ENCODE measurements around the gene FAM120A.
"Not testable (repeated sequence)": the region's sequence is repeated elsewhere in the genome, so short reads cannot be mapped to it uniquely, and the experiment has no call there.

The FAM120A gene

GRCh38 chr9:93511228-93511627 lies 59.7 kb downstream of the FAM120A start:
- not testable (repeated sequence) for DNase-seq (ENCODE audit: low read depth)

DNA sequence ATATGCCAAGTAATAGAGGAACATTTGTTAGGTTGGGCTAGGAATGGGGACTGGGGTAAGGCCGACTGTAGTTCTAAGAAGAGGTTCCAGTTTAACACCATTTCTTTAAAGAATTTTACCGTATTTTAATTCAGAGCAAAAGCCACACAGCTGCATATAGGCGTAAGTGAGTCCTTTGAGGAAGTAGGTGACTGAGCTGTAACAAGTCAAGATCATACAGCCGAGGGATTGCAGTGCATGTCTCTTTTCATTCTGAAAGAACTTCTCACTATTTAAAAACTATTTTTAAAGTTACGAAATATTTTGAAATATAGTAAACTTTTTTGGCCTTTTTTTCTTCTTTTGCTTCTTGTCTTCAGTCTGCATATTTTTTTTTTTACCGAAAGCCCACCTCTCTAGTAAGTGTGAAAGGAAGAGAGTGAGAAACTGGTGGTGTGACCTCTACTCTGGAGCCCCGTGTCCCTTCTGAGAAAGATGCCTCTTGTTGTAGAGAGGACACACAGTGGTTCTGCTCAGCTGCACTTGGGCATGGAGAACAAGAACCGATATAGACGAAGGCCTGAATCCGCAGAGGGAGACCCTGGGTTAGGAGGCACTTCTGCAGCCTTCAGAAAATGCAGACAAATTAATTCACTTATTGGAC lies 60.8 kb downstream of the FAM120A start:
- not testable (repeated sequence) for DNase-seq (ENCODE audit: low read depth)

DNA sequence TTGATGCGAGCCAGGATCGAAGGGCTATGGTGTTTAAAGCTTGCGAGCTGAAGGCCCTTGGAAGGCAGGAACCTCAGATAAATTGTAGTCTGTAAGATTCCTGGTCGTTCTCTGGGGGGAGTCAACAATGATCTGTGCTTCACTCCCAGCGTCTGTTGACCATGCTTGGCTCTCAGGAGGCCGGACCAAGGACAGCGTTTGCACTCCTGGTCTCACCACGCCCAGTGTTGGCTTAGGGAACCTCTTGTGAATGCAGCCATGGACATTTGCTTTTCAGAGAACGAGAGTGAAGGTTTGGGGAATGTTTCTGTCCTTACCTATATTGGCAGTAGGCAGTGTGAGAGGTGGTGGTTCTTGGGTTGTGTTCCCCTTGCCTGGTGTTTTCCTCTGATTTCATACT lies 62.1 kb downstream of the FAM120A start:
- no peak for DNase-seq (ENCODE audit: low read depth)

DNA sequence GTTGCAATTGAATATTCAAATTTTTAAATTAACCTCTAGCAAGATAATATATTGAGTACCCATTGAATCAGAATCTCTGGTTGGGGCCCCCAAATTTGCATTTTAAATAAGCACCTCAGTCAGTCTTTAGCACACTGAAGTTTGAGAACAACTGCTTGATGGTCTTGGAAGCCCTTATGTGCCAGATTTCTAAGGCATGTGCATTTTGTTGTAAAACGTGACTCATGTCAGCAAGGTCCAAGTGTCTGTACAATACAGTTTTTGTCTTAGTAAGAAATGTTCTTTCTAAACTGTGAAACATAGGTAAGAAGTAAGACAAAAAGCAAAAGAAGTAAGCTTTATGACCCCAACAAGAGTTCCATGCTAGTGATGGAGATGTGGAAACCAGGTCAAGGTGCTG lies 65.8 kb downstream of the FAM120A start:
- no peak for DNase-seq (ENCODE audit: low read depth)

- no peak for DNase-seq (ENCODE audit: low read depth)
Observed at GRCh38 chr9:93520523-93520922, 69.0 kb downstream of the FAM120A start.

DNA sequence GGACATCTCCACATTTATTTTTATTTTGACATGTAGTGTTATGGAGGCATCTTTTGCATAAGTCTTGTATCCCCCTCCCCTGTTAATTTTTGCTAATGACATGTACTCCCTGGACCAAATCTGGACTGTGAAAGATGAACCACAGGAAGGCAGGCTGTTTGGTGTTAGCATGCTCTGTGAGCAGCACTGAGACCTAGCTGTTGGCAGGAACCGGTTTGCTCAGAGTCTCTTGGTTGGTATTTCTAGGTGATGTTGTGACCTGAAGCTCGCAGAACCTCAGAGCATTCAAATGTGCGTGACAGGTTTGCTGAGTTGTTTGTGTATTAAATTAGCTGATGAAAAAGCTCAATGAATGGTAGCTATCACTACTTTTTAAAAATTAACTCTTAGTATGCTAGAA lies 71.3 kb downstream of the FAM120A start:
- DNase-seq (ENCODE audit: low read depth), result no peak

DNA sequence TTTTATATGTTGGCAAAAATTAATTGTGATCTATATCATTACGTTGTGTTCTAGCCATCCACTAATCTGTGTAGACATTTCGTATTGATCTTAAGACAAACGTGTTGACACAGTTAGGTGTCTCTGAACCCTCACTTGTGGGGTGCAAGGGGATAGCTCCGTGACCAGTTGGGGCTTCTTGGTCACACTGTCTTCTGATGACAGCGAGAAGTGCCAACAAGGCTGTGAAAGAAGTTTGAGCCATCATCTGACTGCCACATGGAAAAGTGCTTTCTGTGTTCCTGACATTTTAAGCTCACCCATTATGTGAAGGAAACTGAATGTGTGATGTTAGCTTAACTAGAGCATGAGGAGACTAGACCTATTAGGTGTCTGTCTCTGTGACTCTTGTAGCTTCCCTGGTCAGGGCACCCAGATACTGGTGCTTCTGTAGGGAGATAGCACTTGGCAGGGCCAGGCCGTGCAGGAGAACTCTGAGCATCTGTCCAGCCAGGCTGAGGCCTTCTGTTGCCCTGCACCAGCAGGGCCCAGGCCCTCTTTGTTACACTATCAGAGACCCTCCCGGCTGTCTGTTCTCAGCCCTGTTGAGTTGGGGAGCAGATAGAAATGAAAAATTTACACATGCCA lies 72.1 kb downstream of the FAM120A start:
- no peak for DNase-seq (ENCODE audit: low read depth)

GRCh38 chr9:93525476-93525875 lies 74.0 kb downstream of the FAM120A start:
- no peak for DNase-seq (ENCODE audit: low read depth)

DNA sequence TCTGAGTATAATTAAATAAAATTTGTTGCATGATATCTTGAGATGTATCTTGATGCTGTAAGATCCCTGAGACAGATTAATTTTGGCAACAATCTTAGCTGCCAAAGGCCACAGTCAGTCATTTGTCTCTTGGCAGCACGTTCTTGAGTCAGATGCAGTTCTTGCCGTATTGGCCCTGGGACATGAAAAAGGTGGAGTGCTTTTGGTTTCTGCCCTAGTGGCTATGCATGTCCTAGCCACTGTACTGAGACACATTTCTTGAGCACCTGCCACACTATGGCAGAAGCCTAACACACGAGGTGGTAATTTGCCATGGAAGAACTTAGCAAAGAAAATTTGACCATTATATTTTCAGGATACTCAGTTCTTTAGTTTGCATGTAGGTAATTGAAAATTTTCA lies 79.9 kb downstream of the FAM120A start:
- no peak for DNase-seq (ENCODE audit: low read depth)

DNA sequence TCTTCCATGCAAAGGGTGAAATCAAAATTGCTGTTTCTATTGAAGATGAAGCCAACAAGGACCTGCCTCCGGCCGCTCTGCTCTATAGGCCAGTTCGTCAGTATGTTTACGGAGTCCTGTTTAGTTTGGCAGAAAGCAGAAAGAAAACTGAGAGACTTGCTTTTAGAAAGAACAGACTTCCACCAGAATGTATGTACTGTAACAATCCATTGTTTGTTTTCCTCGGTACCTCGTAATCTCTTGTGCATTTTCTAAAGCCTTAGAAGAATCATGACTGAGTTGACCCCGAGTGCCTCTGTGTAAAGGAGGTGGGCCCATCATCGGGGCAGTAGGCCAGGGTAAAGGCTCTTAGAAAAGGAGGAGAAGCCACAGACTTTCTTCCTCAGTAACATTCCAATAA lies 80.7 kb downstream of the FAM120A start:
- DNase-seq (ENCODE audit: low read depth), result no peak

- no peak for DNase-seq (ENCODE audit: low read depth)
Observed at GRCh38 chr9:93533863-93534262, 82.4 kb downstream of the FAM120A start.

GRCh38 chr9:93536167-93536566 lies 84.7 kb downstream of the FAM120A start:
- no peak for DNase-seq (ENCODE audit: low read depth)

DNA sequence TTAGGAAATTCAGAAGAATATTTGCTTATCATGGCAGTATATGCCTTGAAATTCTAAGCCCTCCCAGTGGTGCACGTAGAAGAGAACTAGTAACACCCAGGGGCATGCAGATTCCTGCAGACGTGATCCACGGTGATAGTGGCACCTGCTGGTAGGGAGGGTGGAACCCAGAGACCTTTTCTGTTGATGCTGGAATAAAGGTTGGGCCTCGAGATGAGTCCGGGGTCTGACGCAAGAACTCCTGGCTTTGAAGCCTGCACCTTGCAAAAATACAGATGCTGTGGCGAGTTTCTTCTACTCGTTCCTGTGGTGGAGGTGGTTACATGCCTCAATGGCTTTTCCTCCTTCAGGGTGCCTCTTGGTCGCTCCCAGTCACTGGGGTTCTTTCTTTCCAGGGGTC lies 85.4 kb downstream of the FAM120A start:
- DNase-seq (ENCODE audit: low read depth), result no peak

DNA sequence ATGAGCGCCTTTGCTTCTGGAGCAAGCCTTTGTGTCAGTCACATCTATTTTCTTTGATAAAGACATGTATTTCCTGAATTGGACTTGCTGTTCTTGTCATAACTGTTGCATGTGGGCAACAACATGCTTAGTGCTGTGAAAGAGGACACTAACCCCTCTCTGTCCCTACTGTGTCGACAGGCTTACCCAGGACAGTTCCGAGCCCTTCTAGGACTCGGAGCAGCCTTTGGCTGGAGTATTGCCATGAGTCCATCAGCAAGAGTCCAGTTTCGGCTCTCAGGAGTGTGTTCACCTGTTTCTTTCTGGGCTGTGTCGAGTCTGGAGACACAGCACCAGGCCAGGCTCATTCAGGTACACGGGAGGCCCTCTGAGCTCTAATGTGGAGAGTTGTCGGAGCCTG lies 88.8 kb downstream of the FAM120A start:
- DNase-seq (ENCODE audit: low read depth), result no peak

DNA sequence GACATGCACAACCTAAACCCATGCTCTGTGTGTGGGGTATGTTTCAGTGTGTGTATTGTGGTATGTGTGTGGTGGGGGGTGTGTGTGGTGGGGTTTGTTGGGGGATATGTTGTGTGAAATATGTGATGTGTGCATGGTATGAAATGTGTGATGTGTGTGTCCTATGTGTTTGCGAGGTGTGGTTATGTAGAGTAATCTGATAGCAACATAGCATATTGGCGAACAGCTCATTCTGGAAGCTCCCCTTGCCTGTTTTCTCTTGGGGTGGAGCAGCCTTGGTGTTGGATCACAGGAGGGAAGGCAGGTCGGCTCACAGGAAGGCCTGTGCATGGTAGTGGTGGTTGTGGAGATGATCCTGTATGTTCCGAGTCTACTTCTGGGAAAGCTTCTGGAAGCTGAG lies 89.5 kb downstream of the FAM120A start:
- DNase-seq (ENCODE audit: low read depth), result no peak

GRCh38 chr9:93541581-93542349 lies 90.3 kb downstream of the FAM120A start:
- DNase-seq (ENCODE audit: low read depth), result no peak

GRCh38 chr9:93543117-93543516 lies 91.6 kb downstream of the FAM120A start:
- no peak for DNase-seq (ENCODE audit: low read depth)

DNA sequence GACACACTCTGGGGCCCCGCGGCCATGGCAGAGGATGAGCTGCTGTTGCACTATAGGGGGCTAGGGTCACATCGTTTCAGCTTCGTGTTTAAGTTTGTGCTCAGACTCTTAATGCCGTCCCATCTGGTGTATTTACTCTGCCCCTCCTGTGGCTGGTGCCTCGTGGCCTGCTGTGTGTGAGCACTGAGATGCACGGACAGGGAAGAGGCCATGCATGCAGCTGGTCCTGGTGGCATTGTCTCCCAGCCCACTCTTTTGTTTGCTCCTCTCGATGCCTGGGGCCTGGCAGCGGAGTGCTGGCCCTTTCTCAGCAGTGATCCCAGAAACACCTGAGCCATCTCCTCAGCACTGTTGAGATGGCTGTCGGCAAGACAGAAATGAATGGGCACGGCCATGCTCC lies 94.9 kb downstream of the FAM120A start:
- DNase-seq (ENCODE audit: low read depth), result no peak

- no peak for DNase-seq (ENCODE audit: low read depth)
Observed at GRCh38 chr9:93549611-93550010, 98.1 kb downstream of the FAM120A start.

DNA sequence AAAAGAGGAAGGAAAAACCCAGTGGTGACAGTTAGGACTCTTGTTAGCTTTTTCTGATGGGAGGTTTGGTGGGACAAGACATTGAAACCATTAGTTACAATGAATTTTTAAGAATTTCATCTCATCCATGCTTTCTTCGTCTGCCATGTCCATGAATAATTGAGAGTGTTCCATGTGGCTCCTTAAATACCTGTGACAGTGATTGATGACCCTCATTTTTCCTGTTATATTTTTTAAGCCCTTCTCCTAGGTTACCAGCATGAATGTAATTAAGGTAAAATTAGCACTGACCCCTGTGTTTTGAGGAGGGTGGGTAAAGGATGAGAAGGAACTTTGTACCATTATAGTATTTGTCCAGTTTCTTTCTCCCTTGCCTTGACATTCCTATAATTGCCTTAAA lies 101.4 kb downstream of the FAM120A start:
- DNase-seq (ENCODE audit: low read depth), result no peak

DNA sequence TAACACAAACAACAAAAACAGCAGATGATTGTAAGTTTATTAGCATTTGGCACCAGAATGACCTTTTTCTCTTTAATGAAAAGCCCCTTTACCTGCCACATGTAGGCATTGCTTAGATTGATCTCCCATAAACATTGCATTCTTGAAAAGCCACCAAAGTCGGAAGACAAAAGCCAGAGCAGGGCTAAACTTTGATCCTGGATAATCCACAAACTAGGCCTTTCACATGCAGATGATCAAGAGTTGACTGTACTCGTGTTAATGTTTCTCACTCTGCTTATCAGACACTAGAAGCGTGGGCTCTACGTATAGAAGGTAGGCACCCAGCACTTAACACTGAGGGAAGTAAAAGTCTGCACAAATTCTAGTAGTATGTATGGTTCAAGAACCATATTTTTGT lies 103.9 kb downstream of the FAM120A start:
- no peak for DNase-seq (ENCODE audit: low read depth)

GRCh38 chr9:93557366-93558137 lies 106.1 kb downstream of the FAM120A start:
- DNase-seq (ENCODE audit: low read depth), result no peak

GRCh38 chr9:93558503-93558902 lies 107.0 kb downstream of the FAM120A start:
- DNase-seq (ENCODE audit: low read depth), result no peak
